OCI-LY1 (cell line): ENCODE results near the gene DEFB123.

ENCODE experiments used
- CTCF ChIP-seq: fragments of 200-600 bp; sonication (generic), shearing (Covaris generic); IDR thresholded peaks from 2 replicates; pipeline ENCODE4 v1.5.1; 2017; ENCODE audit warnings: mild to moderate bottlenecking, antibody characterized with exemption, low read length, moderate library complexity, mixed read lengths
- EZH2 ChIP-seq: fragments of 200-600 bp; sonication (generic), shearing (Covaris generic); IDR thresholded peaks from 2 replicates; pipeline ENCODE4 v1.8.0; 2017; ENCODE audit warnings: borderline replicate concordance, mixed run types, mild to moderate bottlenecking, antibody characterized with exemption, low read length, moderate library complexity, mixed read lengths

- no peak for TF ChIP-seq CTCF
- no peak for TF ChIP-seq EZH2
Observed at GRCh38 chr20:31484001-31484400, 43.6 kb downstream of the DEFB123 start.
